ENCODE measurements around the gene ARHGEF17.

Gene ARHGEF17

DNA sequence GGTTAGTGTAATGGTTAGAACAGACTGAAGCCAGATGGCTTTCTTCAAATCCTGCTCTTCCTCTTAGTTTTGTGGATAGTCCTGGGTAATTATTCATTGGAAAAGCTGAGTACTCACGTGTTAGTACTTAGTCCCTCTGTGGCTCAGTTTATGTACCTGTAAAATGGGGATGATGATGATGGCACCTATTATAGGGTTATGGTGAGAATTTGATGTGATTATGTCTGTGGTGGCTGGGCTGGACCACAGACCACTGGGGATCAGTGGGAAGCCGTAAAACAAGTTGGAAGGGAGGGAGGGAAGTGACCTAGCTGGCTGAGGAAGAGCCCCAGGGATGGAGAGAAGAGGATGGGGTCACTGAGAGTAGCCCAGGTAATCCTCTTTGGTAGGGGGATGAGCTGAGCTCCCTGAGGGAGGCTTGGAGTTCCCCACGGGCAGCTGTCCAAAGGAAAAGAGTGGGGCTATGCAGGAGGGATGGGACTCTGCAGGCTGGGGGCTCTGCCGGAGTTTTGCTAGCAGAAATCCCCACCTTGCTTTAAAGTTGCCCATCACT, 19.8 kb downstream of the ARHGEF17 start:
- H3K4me2 ChIP-seq (ENCODE audit: low read length), result no peak overlapping the region
- no peaks in the 10 kb centered on the region for H3K36me3 ChIP-seq (ENCODE audit: control insufficient read depth, low read length)
- no peaks in the 10 kb centered on the region for H4K20me1 ChIP-seq (ENCODE audit: control insufficient read depth, insufficient read depth, low read depth, low read length)
- H3K4me3 ChIP-seq (ENCODE audit: low read length), result no peak overlapping the region
- peaks cover 17% of the 10 kb centered on the region for H3K4me1 ChIP-seq (ENCODE audit: control insufficient read depth, low read length)
- no peaks in the 10 kb centered on the region for H3K9me3 ChIP-seq (ENCODE audit: control insufficient read depth, insufficient read depth, low read length)
- H3F3A ChIP-seq (ENCODE audit: control insufficient read depth, insufficient read depth), result 0 out of 2 replicates have a peak, but pooled peaks cover 2% of the 10 kb centered on the region
- no peaks in the 10 kb centered on the region for H3K9me2 ChIP-seq (replicated peaks; ENCODE audit: control insufficient read depth, low read length)
- no peaks in the 10 kb centered on the region for H3K27me3 ChIP-seq (ENCODE audit: control insufficient read depth, low read length)
- TF ChIP-seq EZH2phosphoT487 (IDR thresholded peaks at IDR 0.05; ENCODE audit: borderline replicate concordance, low read length), result no peak
- TF ChIP-seq, protein P1, sequence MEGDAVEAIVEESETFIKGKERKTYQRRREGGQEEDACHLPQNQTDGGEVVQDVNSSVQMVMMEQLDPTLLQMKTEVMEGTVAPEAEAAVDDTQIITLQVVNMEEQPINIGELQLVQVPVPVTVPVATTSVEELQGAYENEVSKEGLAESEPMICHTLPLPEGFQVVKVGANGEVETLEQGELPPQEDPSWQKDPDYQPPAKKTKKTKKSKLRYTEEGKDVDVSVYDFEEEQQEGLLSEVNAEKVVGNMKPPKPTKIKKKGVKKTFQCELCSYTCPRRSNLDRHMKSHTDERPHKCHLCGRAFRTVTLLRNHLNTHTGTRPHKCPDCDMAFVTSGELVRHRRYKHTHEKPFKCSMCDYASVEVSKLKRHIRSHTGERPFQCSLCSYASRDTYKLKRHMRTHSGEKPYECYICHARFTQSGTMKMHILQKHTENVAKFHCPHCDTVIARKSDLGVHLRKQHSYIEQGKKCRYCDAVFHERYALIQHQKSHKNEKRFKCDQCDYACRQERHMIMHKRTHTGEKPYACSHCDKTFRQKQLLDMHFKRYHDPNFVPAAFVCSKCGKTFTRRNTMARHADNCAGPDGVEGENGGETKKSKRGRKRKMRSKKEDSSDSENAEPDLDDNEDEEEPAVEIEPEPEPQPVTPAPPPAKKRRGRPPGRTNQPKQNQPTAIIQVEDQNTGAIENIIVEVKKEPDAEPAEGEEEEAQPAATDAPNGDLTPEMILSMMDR (IDR thresholded peaks at IDR 0.05; ENCODE audit: low read depth, low read length, poor library complexity, severe bottlenecking), result no peak
- H3K27ac ChIP-seq (ENCODE audit: low read depth, low read length), result no peak overlapping the region
- no peaks in the 10 kb centered on the region for H3K79me2 ChIP-seq (ENCODE audit: control insufficient read depth, low read length)

DNA sequence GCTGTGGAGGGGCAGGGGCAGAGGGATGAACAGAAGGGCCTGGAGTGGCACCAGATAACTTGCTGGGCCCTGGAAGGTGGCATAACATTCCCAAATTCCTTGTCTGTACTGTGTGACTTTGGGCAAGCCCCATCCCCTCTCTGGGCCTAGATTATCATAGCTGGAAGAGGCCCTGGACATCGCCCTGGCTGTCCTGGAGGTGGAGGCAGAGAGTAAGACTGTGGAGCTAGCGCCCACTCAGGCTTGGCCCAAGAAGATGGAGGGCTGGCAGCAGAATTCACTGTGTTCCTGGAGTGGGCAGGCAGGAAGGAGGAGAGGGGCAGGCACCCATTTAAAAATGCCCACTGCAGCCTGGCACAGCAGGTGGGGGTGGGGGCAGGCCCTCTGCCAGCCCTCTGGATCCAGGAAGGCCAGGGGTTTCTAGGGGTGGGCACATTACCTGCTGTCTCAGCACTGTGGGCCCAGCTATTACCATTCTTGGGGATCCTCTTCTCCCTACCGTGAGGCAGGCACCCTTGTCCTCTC, 22.6 kb downstream of the ARHGEF17 start:
- Histone ChIP-seq H3K27ac (ENCODE audit: low read depth, low read length) (no peak overlapping the region), H4K20me1 (ENCODE audit: control insufficient read depth, insufficient read depth, low read depth, low read length) (no peaks in the 10 kb centered on the region), H3K27me3 (ENCODE audit: control insufficient read depth, low read length) (no peaks in the 10 kb centered on the region), H3K4me3 (ENCODE audit: low read length) (no peak overlapping the region), H3K9me2 (replicated peaks; ENCODE audit: control insufficient read depth, low read length) (no peaks in the 10 kb centered on the region), H3K4me1 (ENCODE audit: control insufficient read depth, low read length) (peaks cover 10% of the 10 kb centered on the region), H3K36me3 (ENCODE audit: control insufficient read depth, low read length) (no peaks in the 10 kb centered on the region), H3K79me2 (ENCODE audit: control insufficient read depth, low read length) (no peaks in the 10 kb centered on the region), H3K4me2 (ENCODE audit: low read length) (no peak overlapping the region), H3K9me3 (ENCODE audit: control insufficient read depth, insufficient read depth, low read length) (no peaks in the 10 kb centered on the region), H3F3A (ENCODE audit: control insufficient read depth, insufficient read depth) (0 out of 2 replicates have a peak, but pooled peaks cover 2% of the 10 kb centered on the region)
- TF ChIP-seq, protein P1 (IDR thresholded peaks at IDR 0.05; ENCODE audit: low read depth, low read length, poor library complexity, severe bottlenecking), result no peak
- no peak for TF ChIP-seq EZH2phosphoT487 (IDR thresholded peaks at IDR 0.05; ENCODE audit: borderline replicate concordance, low read length)

DNA sequence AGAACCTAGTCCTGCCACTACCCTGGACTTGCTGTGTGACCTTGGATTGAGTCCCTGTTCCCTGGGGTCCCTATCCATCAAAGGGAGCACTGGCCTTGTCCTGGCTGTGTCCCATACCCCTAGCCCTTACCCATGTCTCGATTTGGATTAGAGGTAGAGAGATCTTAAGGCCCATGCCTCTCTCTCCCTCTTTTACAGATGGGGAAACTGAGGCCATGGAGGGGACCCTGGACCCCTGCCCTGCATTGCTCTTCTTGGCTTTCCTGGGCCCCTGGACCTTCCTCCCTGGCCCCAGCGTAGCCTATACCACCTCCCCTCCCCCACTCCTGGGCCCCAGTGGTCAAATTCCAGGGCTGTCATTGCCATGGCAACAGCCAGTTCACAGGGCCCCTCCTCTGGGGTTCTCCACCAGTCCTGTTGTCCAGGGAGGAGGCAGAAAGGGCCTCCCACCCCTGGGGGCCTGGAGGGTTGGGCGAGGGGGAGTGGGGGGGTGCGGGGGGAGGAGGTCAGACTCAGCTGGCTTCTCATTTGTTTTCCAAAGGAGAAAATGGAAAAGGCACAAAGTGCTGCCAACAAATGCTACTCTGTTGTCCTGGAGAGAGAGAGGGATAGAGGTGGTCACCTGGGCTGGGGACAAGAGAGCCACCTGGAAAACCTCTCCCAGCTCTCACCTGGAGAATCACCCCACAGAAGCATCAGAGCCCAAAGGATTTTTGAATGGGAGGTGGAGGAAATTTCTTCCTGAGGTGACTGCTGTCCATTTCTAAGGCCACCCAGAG, 23.3 kb downstream of the ARHGEF17 start:
- Histone ChIP-seq H3F3A (ENCODE audit: control insufficient read depth, insufficient read depth) (0 out of 2 replicates have a peak, but pooled peaks cover 2% of the 10 kb centered on the region), H3K4me2 (ENCODE audit: low read length) (no peak overlapping the region), H3K4me3 (ENCODE audit: low read length) (no peak overlapping the region), H3K79me2 (ENCODE audit: control insufficient read depth, low read length) (no peaks in the 10 kb centered on the region), H4K20me1 (ENCODE audit: control insufficient read depth, insufficient read depth, low read depth, low read length) (no peaks in the 10 kb centered on the region), H3K27me3 (ENCODE audit: control insufficient read depth, low read length) (no peaks in the 10 kb centered on the region; the same call in 1 of the 2 replicates), H3K9me2 (replicated peaks; ENCODE audit: control insufficient read depth, low read length) (no peaks in the 10 kb centered on the region), H3K36me3 (ENCODE audit: control insufficient read depth, low read length) (no peaks in the 10 kb centered on the region), H3K27ac (ENCODE audit: low read depth, low read length) (no peak overlapping the region), H3K4me1 (ENCODE audit: control insufficient read depth, low read length) (peaks cover 8% of the 10 kb centered on the region), H3K9me3 (ENCODE audit: control insufficient read depth, insufficient read depth, low read length) (no peaks in the 10 kb centered on the region)
- TF ChIP-seq EZH2phosphoT487 (IDR thresholded peaks at IDR 0.05; ENCODE audit: borderline replicate concordance, low read length), result no peak
- TF ChIP-seq, protein P1 (IDR thresholded peaks at IDR 0.05; ENCODE audit: low read depth, low read length, poor library complexity, severe bottlenecking), result no peak
